Mucosa of rectum (tissue), 2 donors: ENCODE measurements around the gene APOLD1.
A peak's percentile ranks its signal among the peaks of the same experiment; 100 is the strongest.

Experiments used
- H3K27ac ChIP-seq, 2 donors: one replicate each; pipeline ENCODE4 v1.7.0; 2013; ENCODE audit warnings: inconsistent platforms in 2 of 2, low read depth in 2 of 2, low read length in 2 of 2
- H3K27me3 ChIP-seq, 2 donors: one replicate each; pipeline ENCODE4 v1.7.0; 2013; ENCODE audit warnings: low read length in 2 of 2; ENCODE audit not compliant: control insufficient read depth in 2 of 2, insufficient read depth in 2 of 2
- H3K36me3 ChIP-seq, 2 donors: one replicate each; pipeline ENCODE4 v1.7.0; 2013; ENCODE audit warnings: low read length in 2 of 2; ENCODE audit not compliant: control insufficient read depth in 2 of 2, insufficient read depth in 2 of 2
- H3K4me1 ChIP-seq, 2 donors: one replicate each; pipeline ENCODE4 v1.7.0; 2013; ENCODE audit warnings: low read length in 2 of 2, mild to moderate bottlenecking in 1 of 2; ENCODE audit not compliant: control insufficient read depth in 2 of 2, insufficient read depth in 2 of 2
- H3K4me3 ChIP-seq, 2 donors: one replicate each; pipeline ENCODE4 v1.7.0; 2013; ENCODE audit warnings: low read length in 2 of 2
- H3K9ac ChIP-seq, 2 donors: one replicate each; pipeline ENCODE4 v1.7.0; 2013; ENCODE audit warnings: low read length in 2 of 2, low read depth in 1 of 2, mild to moderate bottlenecking in 1 of 2
- H3K9me3 ChIP-seq, 2 donors: one replicate each; pipeline ENCODE4 v1.7.0; 2013; ENCODE audit warnings: low read length in 2 of 2; ENCODE audit not compliant: control insufficient read depth in 2 of 2
- donor health status: healthy.
- donor health status: Normal muscosa, but diverticular disease.

APOLD1 gene

GRCh38 chr12:12755923-12756322, 29.5 kb upstream of the APOLD1 start:
- Histone ChIP-seq H3K9me3 (no peaks in the 10 kb centered on the region), H3K27me3 (no peaks in the 10 kb centered on the region), H3K4me1 (peaks cover 0 to 3% of the 10 kb centered on the region in 2 donors), H3K9ac (no peak overlapping the region), H3K4me3 (no peak overlapping the region), H3K36me3 (no peaks in the 10 kb centered on the region), H3K27ac (no peak overlapping the region)

GRCh38 chr12:12757121-12757520, 28.3 kb upstream of the APOLD1 start:
- Histone ChIP-seq H3K27ac (no peak overlapping the region), H3K4me1 (peaks cover 0 to 3% of the 10 kb centered on the region in 2 donors)

GRCh38 chr12:12759234-12759915, 26.1 kb upstream of the APOLD1 start:
- Histone ChIP-seq H3K9ac (no peak overlapping the region), H3K4me3 (no peak overlapping the region), H3K36me3 (no peaks in the 10 kb centered on the region), H3K4me1 (peaks cover 0 to 3% of the 10 kb centered on the region in 2 donors), H3K27ac (no peak overlapping the region), H3K27me3 (no peaks in the 10 kb centered on the region), H3K9me3 (no peaks in the 10 kb centered on the region)

More at GRCh38 chr12:12757121-12757520, 28.3 kb upstream of the APOLD1 start:
- Histone ChIP-seq H3K9ac (no peak overlapping the region), H3K4me3 (no peak overlapping the region), H3K27me3 (no peaks in the 10 kb centered on the region), H3K36me3 (no peaks in the 10 kb centered on the region), H3K9me3 (no peaks in the 10 kb centered on the region)

GRCh38 chr12:12764824-12765223, 20.6 kb upstream of the APOLD1 start:
- Histone ChIP-seq H3K4me3 (no peak overlapping the region), H3K9me3 (no peaks in the 10 kb centered on the region), H3K9ac (no peak overlapping the region), H3K4me1 (no peaks in the 10 kb centered on the region), H3K36me3 (no peaks in the 10 kb centered on the region), H3K27ac (no peak overlapping the region), H3K27me3 (no peaks in the 10 kb centered on the region)

GRCh38 chr12:12770262-12770661, 15.2 kb upstream of the APOLD1 start:
- no peak overlapping the region for H3K27ac ChIP-seq
- no peaks in the 10 kb centered on the region for H3K9me3 ChIP-seq
- H3K27me3 ChIP-seq = no peaks in the 10 kb centered on the region
- H3K9ac ChIP-seq = no peak overlapping the region
- H3K4me3 ChIP-seq = no peak overlapping the region
- H3K36me3 ChIP-seq = no peaks in the 10 kb centered on the region
- no peaks in the 10 kb centered on the region for H3K4me1 ChIP-seq

- H3K4me3 ChIP-seq = no peak overlapping the region
- no peaks in the 10 kb centered on the region for H3K9me3 ChIP-seq
- no peaks in the 10 kb centered on the region for H3K27me3 ChIP-seq
- no peaks in the 10 kb centered on the region for H3K36me3 ChIP-seq
- peaks cover 0 to 6% of the 10 kb centered on the region in 2 donors for H3K4me1 ChIP-seq
- no peak overlapping the region for H3K27ac ChIP-seq
- H3K9ac ChIP-seq = no peak overlapping the region
Observed at GRCh38 chr12:12774791-12775190, 10.7 kb upstream of the APOLD1 start.

- H3K4me1 ChIP-seq = peaks cover 0 to 6% of the 10 kb centered on the region in 2 donors
- no peak overlapping the region for H3K4me3 ChIP-seq
- no peaks in the 10 kb centered on the region for H3K9me3 ChIP-seq
- H3K27ac ChIP-seq = peak overlapping the region in 1 of 2 donors; percentile 41
- H3K36me3 ChIP-seq = no peaks in the 10 kb centered on the region
- no peaks in the 10 kb centered on the region for H3K27me3 ChIP-seq
- H3K9ac ChIP-seq = no peak overlapping the region
Observed at GRCh38 chr12:12776261-12776660, 9.2 kb upstream of the APOLD1 start.

GRCh38 chr12:12777092-12777491, 8.4 kb upstream of the APOLD1 start:
- no peak overlapping the region for H3K27ac ChIP-seq
- no peaks in the 10 kb centered on the region for H3K9me3 ChIP-seq
- no peak overlapping the region for H3K9ac ChIP-seq
- H3K27me3 ChIP-seq = no peaks in the 10 kb centered on the region
- H3K4me3 ChIP-seq = no peak overlapping the region
- no peaks in the 10 kb centered on the region for H3K36me3 ChIP-seq
- H3K4me1 ChIP-seq = peaks cover 0 to 6% of the 10 kb centered on the region in 2 donors

- Histone ChIP-seq H3K9me3 (no peaks in the 10 kb centered on the region), H3K36me3 (no peaks in the 10 kb centered on the region), H3K27ac (no peak overlapping the region), H3K9ac (no peak overlapping the region), H3K27me3 (no peaks in the 10 kb centered on the region), H3K4me3 (no peak overlapping the region), H3K4me1 (peaks cover 0 to 6% of the 10 kb centered on the region in 2 donors)
Observed at GRCh38 chr12:12779007-12779406, 6.5 kb upstream of the APOLD1 start.

- H3K4me1 ChIP-seq = peaks cover 0 to 6% of the 10 kb centered on the region in 2 donors
Observed at GRCh38 chr12:12779529-12779928, 5.9 kb upstream of the APOLD1 start.

More at GRCh38 chr12:12779529-12779928, 5.9 kb upstream of the APOLD1 start:
- H3K27me3 ChIP-seq = no peaks in the 10 kb centered on the region
- no peaks in the 10 kb centered on the region for H3K9me3 ChIP-seq
- H3K36me3 ChIP-seq = no peaks in the 10 kb centered on the region
- H3K27ac ChIP-seq = no peak overlapping the region
- no peak overlapping the region for H3K4me3 ChIP-seq
- H3K9ac ChIP-seq = no peak overlapping the region
